ENCODE measurements around the gene EML1.
"Not testable (repeated sequence)": the region's sequence is repeated elsewhere in the genome, so short reads cannot be mapped to it uniquely, and the experiment has no call there.

The EML1 gene

DNA sequence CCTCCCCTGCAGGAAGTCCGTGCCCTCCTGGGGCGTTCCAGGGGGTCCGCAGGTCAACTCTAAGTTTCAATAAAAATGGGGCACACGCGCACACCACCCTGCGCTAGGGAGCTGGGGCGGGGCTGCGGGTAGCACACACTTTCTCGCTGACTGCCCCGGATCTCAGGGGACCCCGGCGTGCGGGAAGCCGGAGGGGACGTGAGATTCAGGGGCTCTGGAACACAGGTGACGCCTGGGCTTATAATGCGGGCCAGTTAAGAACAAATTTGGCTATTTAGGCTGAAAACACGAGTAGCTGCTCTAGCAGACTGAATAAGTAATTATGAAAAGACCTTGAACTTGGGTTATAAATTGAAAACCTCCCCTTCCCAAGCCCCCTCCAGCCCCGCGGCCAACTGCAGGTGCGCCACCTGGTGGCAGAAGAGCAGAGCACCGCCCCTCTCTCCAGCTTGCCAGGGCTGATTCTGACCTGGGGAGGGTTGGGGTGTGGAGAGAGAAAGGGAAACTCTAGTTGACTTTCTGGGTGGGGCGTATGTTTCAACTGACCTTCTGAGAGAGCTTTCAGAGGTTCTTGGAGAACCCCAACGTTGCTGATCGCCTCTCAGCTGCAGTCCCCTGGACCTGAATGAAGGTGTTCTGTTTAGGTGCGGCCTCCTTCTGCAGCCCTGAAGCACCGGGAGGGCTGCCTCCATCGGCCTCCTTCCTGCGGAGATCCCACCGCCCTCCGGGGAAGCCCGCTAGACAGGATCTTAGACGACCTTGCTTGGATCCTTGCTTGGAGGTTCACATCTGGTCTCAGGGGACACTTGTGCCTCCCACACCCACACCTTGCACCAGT is 153.7 kb downstream of the EML1 start:
- DNase-seq (ENCODE audit: low read depth) = peak; percentile 11
- TF ChIP-seq, protein P1, sequence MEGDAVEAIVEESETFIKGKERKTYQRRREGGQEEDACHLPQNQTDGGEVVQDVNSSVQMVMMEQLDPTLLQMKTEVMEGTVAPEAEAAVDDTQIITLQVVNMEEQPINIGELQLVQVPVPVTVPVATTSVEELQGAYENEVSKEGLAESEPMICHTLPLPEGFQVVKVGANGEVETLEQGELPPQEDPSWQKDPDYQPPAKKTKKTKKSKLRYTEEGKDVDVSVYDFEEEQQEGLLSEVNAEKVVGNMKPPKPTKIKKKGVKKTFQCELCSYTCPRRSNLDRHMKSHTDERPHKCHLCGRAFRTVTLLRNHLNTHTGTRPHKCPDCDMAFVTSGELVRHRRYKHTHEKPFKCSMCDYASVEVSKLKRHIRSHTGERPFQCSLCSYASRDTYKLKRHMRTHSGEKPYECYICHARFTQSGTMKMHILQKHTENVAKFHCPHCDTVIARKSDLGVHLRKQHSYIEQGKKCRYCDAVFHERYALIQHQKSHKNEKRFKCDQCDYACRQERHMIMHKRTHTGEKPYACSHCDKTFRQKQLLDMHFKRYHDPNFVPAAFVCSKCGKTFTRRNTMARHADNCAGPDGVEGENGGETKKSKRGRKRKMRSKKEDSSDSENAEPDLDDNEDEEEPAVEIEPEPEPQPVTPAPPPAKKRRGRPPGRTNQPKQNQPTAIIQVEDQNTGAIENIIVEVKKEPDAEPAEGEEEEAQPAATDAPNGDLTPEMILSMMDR (IDR thresholded peaks at IDR 0.05; ENCODE audit: insufficient read depth, low read depth, low read length, missing control alignments) = peak; percentile 83
- no peak overlapping the region for H3K4me3 ChIP-seq (ENCODE audit: low read length)

DNA sequence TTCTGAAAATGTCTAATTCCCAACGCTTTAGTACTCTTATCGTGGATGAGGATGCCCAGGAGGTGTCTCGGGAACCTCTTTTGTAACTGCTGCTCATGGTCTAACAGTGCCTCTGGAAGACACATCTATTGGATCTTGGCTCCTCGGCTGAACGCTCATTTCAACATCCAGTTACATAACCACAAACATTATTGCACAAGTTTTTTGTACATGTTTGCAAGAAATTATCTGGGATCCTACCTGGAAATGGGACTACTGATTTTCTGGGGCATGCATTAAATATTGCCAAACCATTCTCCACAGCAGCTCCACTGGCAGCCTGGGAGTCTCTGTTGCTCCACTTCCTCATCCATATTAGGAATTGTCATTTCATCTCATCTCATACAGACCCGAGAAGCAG is 154.5 kb downstream of the EML1 start:
- peak; percentile 27 for DNase-seq (ENCODE audit: low read depth)
- no peak overlapping the region for H3K4me3 ChIP-seq (ENCODE audit: low read length)
- TF ChIP-seq, protein P1 (IDR thresholded peaks at IDR 0.05; ENCODE audit: insufficient read depth, low read depth, low read length, missing control alignments) = no peak

DNA sequence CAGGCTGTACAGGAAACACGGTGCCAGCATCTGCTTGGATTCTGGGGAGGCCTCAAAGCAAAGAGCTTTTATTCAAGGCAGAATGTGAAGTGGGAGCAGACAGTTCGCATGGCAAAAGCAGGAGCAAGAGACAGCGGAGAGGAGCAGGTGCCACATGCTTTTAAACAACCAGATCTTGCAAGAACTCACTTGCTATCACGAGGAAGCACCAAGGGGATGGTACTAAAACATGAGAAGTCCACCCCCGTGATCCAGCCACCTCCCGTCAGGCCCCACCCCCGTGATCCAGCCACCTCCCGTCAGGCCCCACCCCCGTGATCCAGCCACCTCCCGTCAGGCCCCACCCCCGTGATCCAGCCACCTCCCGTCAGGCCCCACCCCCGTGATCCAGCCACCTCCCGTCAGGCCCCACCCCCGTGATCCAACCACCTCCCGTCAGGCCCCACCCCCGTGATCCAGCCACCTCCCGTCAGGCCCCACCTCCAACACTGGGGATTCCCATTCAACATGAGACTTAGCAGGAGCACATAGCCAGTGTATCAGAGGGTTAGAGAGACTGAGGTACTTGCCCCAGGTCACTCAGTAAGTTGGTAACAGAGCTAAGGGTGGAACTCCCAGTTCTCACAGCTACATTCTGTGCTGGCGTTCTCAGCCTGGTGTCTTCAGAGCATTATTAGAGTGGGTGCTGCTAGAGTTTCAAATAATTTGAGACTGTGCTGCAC is 156.0 kb downstream of the EML1 start:
- peak; percentile 24 for DNase-seq (ENCODE audit: low read depth)
- H3K4me3 ChIP-seq (ENCODE audit: low read length) = not testable (repeated sequence)

DNA sequence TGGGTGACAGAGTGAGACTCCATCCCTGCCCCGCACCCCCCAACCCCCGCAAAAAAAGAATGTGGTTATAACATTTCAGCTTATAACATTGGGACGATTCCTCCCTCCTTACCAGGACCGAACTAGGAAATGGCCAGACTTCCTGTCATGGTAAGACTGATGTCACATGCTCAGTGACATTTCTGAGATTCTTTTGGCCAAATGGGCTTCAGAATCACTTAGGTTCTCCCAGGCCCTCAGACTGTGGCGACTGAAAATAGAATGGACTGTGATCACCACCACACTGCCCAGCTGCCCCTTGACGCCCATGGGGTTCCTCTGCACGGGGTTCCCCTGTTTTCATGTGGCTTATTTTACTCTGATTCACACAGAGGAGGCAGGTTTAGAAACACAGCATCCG is 157.0 kb downstream of the EML1 start:
- no peak for DNase-seq (ENCODE audit: low read depth)
- TF ChIP-seq, protein P1 (IDR thresholded peaks at IDR 0.05; ENCODE audit: insufficient read depth, low read depth, low read length, missing control alignments) = no peak
- H3K4me3 ChIP-seq (ENCODE audit: low read length) = no peak overlapping the region

DNA sequence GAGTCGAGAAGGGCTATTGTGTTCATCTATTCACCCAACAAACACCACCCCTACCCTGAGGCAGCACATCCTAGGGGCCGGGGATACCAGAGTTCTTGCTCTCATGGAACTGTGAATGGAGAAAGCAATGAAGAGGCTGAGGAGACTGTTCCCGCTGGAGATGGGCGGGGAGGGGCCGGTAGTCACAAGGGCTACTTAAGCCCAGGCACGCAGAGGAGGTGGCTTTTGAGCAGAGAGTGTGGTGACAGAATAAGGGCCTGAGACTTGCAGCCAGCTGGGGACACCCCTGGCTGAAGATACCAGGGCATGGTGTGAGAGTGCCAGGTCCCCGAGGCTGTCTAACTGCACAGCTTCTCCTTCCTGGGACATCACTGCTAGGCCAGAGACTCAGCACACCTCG is 157.9 kb downstream of the EML1 start:
- TF ChIP-seq, protein P1 (IDR thresholded peaks at IDR 0.05; ENCODE audit: insufficient read depth, low read depth, low read length, missing control alignments) = no peak
- DNase-seq (ENCODE audit: low read depth) = no peak
- no peak overlapping the region for H3K4me3 ChIP-seq (ENCODE audit: low read length)

DNA sequence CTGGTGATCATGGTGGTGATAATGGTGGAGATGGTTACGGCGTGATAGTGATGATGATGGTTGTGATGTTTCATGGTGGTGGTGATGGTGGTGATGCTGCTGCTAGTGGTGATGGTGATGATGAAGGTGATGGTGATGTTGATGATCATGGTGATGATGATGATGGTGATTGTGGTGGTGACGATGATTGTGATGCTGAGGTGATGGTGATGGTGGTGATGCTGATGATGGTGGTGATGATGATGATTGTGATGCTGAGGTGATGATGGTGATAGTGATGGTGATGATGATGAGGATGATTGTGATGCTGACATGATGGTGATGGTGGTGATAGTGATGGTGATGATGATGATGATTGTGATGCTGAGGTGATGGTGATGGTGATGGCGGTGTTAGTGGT is 158.8 kb downstream of the EML1 start:
- no peak overlapping the region for H3K4me3 ChIP-seq (ENCODE audit: low read length)
- DNase-seq (ENCODE audit: low read depth) = no peak
- TF ChIP-seq, protein P1 (IDR thresholded peaks at IDR 0.05; ENCODE audit: insufficient read depth, low read depth, low read length, missing control alignments) = no peak

DNA sequence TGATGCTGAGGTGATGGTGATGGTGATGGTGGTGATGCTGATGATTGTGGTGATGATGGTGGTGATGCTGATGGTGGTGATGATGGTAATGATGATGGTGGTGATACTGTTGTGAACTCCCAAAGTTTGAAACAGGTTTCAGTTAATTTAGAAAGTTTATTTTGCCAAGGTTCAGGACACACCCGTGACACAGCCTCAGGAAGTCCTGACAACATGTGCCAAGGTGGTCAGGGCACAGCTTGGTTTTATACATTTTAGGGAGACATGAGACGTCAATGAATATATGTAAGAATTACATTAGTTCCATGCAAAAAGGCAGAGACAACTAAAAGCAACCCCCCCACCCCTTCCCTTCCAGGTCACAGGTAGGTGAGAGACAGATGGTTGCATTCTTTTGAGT is 159.2 kb downstream of the EML1 start:
- TF ChIP-seq, protein P1 (IDR thresholded peaks at IDR 0.05; ENCODE audit: insufficient read depth, low read depth, low read length, missing control alignments) = no peak
- no peak overlapping the region for H3K4me3 ChIP-seq (ENCODE audit: low read length)
- no peak for DNase-seq (ENCODE audit: low read depth)
